Small intestine (tissue), 7 donors: ENCODE measurements around the gene CTNND2. TPM values are rescaled to one million over a fixed set of nuclear protein-coding genes. Genes with fewer than 3 reads are reported as not detected.

Experiments
- DNase-seq, 2 donors: peaks; one replicate each; pipeline versions ENCODE4 v3.0.0 to v3.0.0-alpha.2; 2013
- FAIRE-seq: peaks from 2 replicates; lab custom pipeline; 2012; peaks lifted over from hg19 to GRCh38; lab: Jason Lieb, UNC
- H3K27ac ChIP-seq, 3 donors: one replicate each; pipeline ENCODE4 v1.5.1; 2013; ENCODE audit warnings: low read length in 2 of 3, mild to moderate bottlenecking in 2 of 3, control low read depth in 1 of 3, inconsistent platforms in 1 of 3, low read depth in 1 of 3, moderate library complexity in 1 of 3
- H3K27me3 ChIP-seq, 3 donors: one replicate each; pipeline ENCODE4 v1.6.1; 2013; ENCODE audit warnings: low read length in 3 of 3, inconsistent platforms in 1 of 3; ENCODE audit not compliant: control insufficient read depth in 3 of 3, insufficient read depth in 3 of 3
- H3K36me3 ChIP-seq, 3 donors: one replicate each; pipeline ENCODE4 v1.6.1; 2013; ENCODE audit warnings: low read length in 3 of 3, inconsistent platforms in 1 of 3, low read depth in 1 of 3, mild to moderate bottlenecking in 1 of 3, moderate library complexity in 1 of 3; ENCODE audit not compliant: control insufficient read depth in 3 of 3, insufficient read depth in 2 of 3
- H3K4me1 ChIP-seq, 3 donors: one replicate each; pipeline ENCODE4 v1.6.1; 2013; ENCODE audit warnings: low read length in 2 of 3, inconsistent platforms in 1 of 3, low read depth in 1 of 3, mild to moderate bottlenecking in 1 of 3, moderate library complexity in 1 of 3; ENCODE audit not compliant: control insufficient read depth in 3 of 3, insufficient read depth in 2 of 3
- H3K4me3 ChIP-seq, 3 donors: one replicate each; pipeline ENCODE4 v1.5.1; 2013; ENCODE audit warnings: low read length in 3 of 3, control low read depth in 1 of 3, inconsistent platforms in 1 of 3, low read depth in 1 of 3, mild to moderate bottlenecking in 1 of 3, moderate library complexity in 1 of 3
- H3K9me3 ChIP-seq, 2 donors: one replicate each; pipeline ENCODE4 v1.6.1; 2013; ENCODE audit warnings: low read depth in 1 of 2, low read length in 1 of 2; ENCODE audit not compliant: control insufficient read depth in 2 of 2, insufficient read depth in 1 of 2
- WGBS, 3 donors: extraction: QIAGEN DNeasy Blood & Tissue Kit; methylation state at CpG; one replicate each; pipeline ENCODE4 v1.1.7; 2013; 5-methylcytosine and 5-hydroxymethylcytosine counted together
- polyA plus RNA-seq, 4 donors: library from polyadenylated mRNA; stranded (reverse) in 3 of 4; unstranded in 1 of 4; fragments of 200-250 nt in 3 of 4; fragments of 120-200 nt in 1 of 4; gene quantifications; one replicate each; pipeline versions ENCODE4 v1.2.1 to v1.2.3, GENCODE V29; 2013
- donor health status: healthy with polysubstance abuse.
- donor health status: control.
- donor health status: control.
- donor health status: Bipolar disorder and iron deficiency.
- donor health status: healthy.

Gene CTNND2
- polyA plus RNA-seq, 4 donors = 1.1 to 3.0 TPM; not detected in 2

- FAIRE-seq (no peak), DNase-seq (no peak)
- Histone ChIP-seq H3K4me3 (no peak overlapping the region), H3K4me1 (no peaks in the 10 kb centered on the region), H3K27ac (no peak overlapping the region), H3K9me3 (no peaks in the 10 kb centered on the region), H3K27me3 (no peaks in the 10 kb centered on the region), H3K36me3 (no peaks in the 10 kb centered on the region)
- WGBS, 3 donors = 75 to 85% (median 76%) methylated on average over 3 of the region's 3 CpGs
Measured at GRCh38 chr5:11045411-11045810, 858.8 kb downstream of the CTNND2 start.

- Histone ChIP-seq H3K4me1 (no peaks in the 10 kb centered on the region), H3K4me3 (no peak overlapping the region), H3K36me3 (no peaks in the 10 kb centered on the region), H3K9me3 (no peaks in the 10 kb centered on the region), H3K27ac (no peak overlapping the region), H3K27me3 (no peaks in the 10 kb centered on the region)
- DNase-seq = no peak
- FAIRE-seq = no peak
Measured at GRCh38 chr5:11044581-11044980, 859.7 kb downstream of the CTNND2 start.

- Histone ChIP-seq H3K9me3 (no peaks in the 10 kb centered on the region), H3K36me3 (no peaks in the 10 kb centered on the region), H3K4me1 (no peaks in the 10 kb centered on the region), H3K4me3 (no peak overlapping the region), H3K27me3 (no peaks in the 10 kb centered on the region), H3K27ac (no peak overlapping the region)
- FAIRE-seq (no peak), DNase-seq (no peak)
- WGBS, 3 donors = 67 to 83% (median 70%) methylated on average over 5 of the region's 5 CpGs
Measured at GRCh38 chr5:11043881-11044280, 860.4 kb downstream of the CTNND2 start.

GRCh38 chr5:11040345-11040744, 863.9 kb downstream of the CTNND2 start:
- H3K27me3 ChIP-seq = no peaks in the 10 kb centered on the region
- no peaks in the 10 kb centered on the region for H3K4me1 ChIP-seq
- H3K27ac ChIP-seq = no peak overlapping the region
- no peaks in the 10 kb centered on the region for H3K9me3 ChIP-seq
- DNase-seq (no peak), FAIRE-seq (no peak)
- 83 to 94% (median 84%) methylated on average over 1 of the region's 1 CpG for WGBS, 3 donors
- H3K4me3 ChIP-seq = no peak overlapping the region
- no peaks in the 10 kb centered on the region for H3K36me3 ChIP-seq

- FAIRE-seq (no peak), DNase-seq (no peak)
- no peaks in the 10 kb centered on the region for H3K36me3 ChIP-seq
- no peaks in the 10 kb centered on the region for H3K9me3 ChIP-seq
- H3K27ac ChIP-seq = no peak overlapping the region
- 66 to 80% (median 77%) methylated on average over 3 of the region's 3 CpGs for WGBS, 3 donors
- no peak overlapping the region for H3K4me3 ChIP-seq
- no peaks in the 10 kb centered on the region for H3K4me1 ChIP-seq
- H3K27me3 ChIP-seq = no peaks in the 10 kb centered on the region
Measured at GRCh38 chr5:11038772-11039171, 865.5 kb downstream of the CTNND2 start.

- H3K4me1 ChIP-seq = no peaks in the 10 kb centered on the region
- WGBS, 3 donors = 90 to 94% (median 94%) methylated on average over 2 of the region's 2 CpGs
- no peaks in the 10 kb centered on the region for H3K36me3 ChIP-seq
- DNase-seq (no peak), FAIRE-seq (no peak)
- no peaks in the 10 kb centered on the region for H3K9me3 ChIP-seq
- H3K27me3 ChIP-seq = no peaks in the 10 kb centered on the region
- H3K4me3 ChIP-seq = no peak overlapping the region
- H3K27ac ChIP-seq = no peak overlapping the region
Measured at GRCh38 chr5:11037941-11038340, 866.3 kb downstream of the CTNND2 start.

- no peak overlapping the region for H3K4me3 ChIP-seq
- DNase-seq (no peak), FAIRE-seq (no peak)
- H3K27me3 ChIP-seq = no peaks in the 10 kb centered on the region
- whole genome bisulfite sequencing, 3 donors = 76 to 83% (median 81%) methylated on average over 6 of the region's 6 CpGs
- H3K36me3 ChIP-seq = no peaks in the 10 kb centered on the region
- H3K4me1 ChIP-seq = no peaks in the 10 kb centered on the region
- no peak overlapping the region for H3K27ac ChIP-seq
- H3K9me3 ChIP-seq = no peaks in the 10 kb centered on the region
Measured at GRCh38 chr5:11037080-11037479, 867.2 kb downstream of the CTNND2 start.

GRCh38 chr5:11030671-11031070, 873.6 kb downstream of the CTNND2 start:
- Histone ChIP-seq H3K36me3 (no peaks in the 10 kb centered on the region), H3K4me1 (no peaks in the 10 kb centered on the region), H3K27ac (no peak overlapping the region), H3K4me3 (no peak overlapping the region), H3K27me3 (no peaks in the 10 kb centered on the region), H3K9me3 (peaks cover 0 to 13% of the 10 kb centered on the region in 2 donors)
- FAIRE-seq (no peak), DNase-seq (no peak)

- DNase-seq = no peak
- no peak overlapping the region for H3K4me3 ChIP-seq
- no peaks in the 10 kb centered on the region for H3K27me3 ChIP-seq
- FAIRE-seq = no peak
- H3K27ac ChIP-seq = no peak overlapping the region
- 60 to 82% (median 67%) methylated on average over 5 of the region's 5 CpGs for WGBS, 3 donors
- no peaks in the 10 kb centered on the region for H3K4me1 ChIP-seq
- H3K9me3 ChIP-seq = peaks cover 0 to 13% of the 10 kb centered on the region in 2 donors
- no peaks in the 10 kb centered on the region for H3K36me3 ChIP-seq
Measured at GRCh38 chr5:11027660-11028059, 876.6 kb downstream of the CTNND2 start.
